Ecto neural progenitor cell (in vitro differentiated cells): ENCODE data around the gene HSD3B1.

Experiments used
- DNase-seq: peaks from one replicate; pipeline ENCODE4 v3.0.0-alpha.2; 2018; ENCODE audit warnings: low spot score

The HSD3B1 gene

GRCh38 chr1:119506941-119507340 is at the start of gene HSD3B1:
Gene HSD3B1, plus strand, starts transcription at chr1:119507210. Its CDS starts 267 bp downstream, at chr1:119507477.
- DNase-seq, result no peak

GRCh38 chr1:119462964-119463363 is 44.0 kb upstream of the HSD3B1 start:
- DNase-seq, result no peak

DNA sequence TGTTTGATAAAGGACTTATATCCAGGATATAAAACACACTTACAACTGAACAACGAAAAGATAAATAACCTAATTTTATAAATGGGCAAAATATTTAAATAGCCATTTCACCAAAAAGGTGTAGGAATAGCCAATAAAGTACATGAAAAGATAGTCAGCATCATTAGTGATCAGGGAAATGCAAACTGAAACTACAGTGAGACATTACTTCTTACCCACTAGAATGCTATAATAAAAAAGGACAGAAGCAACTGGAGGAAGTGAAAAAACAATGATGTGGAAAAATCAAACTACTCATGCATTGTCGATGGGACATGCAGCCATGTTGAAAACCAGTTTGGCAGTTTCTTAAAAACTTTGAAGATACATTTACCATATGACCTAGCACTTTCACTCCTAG is 43.4 kb upstream of the HSD3B1 start:
- DNase-seq, result no peak

- DNase-seq, result no peak
Observed at GRCh38 chr1:119466445-119466844, 40.6 kb upstream of the HSD3B1 start.

- no peak for DNase-seq
Observed at GRCh38 chr1:119467219-119467618, 39.8 kb upstream of the HSD3B1 start.

GRCh38 chr1:119467857-119468668 is 38.9 kb upstream of the HSD3B1 start:
- no peak for DNase-seq

GRCh38 chr1:119469741-119470140 is 37.3 kb upstream of the HSD3B1 start:
- DNase-seq, result no peak

DNA sequence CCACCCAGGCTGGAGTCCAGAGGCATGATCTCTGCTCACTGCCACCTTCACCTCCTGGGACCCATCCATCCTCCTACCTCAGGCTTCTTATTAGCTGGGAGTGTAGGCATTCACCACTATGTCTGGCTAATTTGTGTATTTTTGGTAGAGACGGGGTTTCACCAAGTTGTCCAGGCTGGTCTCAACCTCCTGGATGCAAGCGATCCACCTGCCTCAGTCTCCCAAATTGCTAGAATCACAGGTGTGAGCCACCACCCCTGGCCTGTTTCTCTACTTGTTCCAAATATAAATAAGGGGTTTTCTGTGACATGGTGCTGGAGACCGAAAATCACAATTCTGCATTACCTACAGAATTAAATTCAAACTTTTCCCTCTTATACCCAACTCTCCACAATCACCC is 36.6 kb upstream of the HSD3B1 start:
- DNase-seq, result no peak

DNA sequence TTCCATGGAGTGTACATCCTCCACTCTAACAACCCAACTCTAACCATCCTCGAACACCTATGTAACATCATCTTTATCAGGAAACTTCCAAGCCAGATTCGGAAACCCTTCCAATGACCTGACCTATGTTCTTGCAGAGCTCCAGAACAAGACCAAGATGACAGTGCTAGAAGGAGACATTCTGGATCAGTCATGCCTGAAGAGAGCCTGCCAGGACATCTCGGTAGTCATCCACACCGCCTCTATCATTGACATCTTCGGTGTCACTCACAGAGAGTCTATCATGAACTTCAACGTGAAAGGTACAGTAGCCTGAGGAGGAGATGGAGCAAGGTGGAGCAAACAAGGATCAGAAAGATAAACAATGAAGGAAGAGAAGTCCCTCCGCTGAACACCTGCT is 36.1 kb upstream of the HSD3B1 start:
- DNase-seq, result no peak

GRCh38 chr1:119471566-119471965 is 35.4 kb upstream of the HSD3B1 start:
- no peak for DNase-seq

GRCh38 chr1:119472080-119472818 is 34.8 kb upstream of the HSD3B1 start:
- no peak for DNase-seq

- DNase-seq, result no peak
Observed at GRCh38 chr1:119472819-119473175, 34.2 kb upstream of the HSD3B1 start.

- peak; percentile 72 for DNase-seq
Observed at GRCh38 chr1:119475866-119476439, 31.1 kb upstream of the HSD3B1 start.

GRCh38 chr1:119477710-119478109 is 29.3 kb upstream of the HSD3B1 start:
- DNase-seq, result no peak

- no peak for DNase-seq
Observed at GRCh38 chr1:119480175-119480574, 26.8 kb upstream of the HSD3B1 start.

DNA sequence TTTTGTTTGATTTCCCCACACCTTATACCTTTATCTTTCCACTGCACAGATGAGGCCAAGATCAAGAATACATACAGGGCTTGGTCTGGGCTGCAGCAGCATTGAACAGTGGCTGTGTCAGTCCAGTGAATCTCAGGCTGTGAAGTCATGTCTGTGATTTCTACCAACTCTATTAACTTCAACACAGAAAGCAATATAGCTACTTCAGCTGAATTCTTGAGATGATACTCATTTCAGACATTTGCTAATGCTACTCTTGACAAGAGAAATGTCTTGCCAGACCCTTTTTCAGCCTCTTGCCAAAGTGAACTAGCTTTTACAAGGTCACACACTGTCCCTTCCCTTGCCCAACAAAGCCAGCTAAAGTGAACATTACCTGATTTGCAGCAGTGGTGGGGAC is 25.1 kb upstream of the HSD3B1 start:
- no peak for DNase-seq

DNA sequence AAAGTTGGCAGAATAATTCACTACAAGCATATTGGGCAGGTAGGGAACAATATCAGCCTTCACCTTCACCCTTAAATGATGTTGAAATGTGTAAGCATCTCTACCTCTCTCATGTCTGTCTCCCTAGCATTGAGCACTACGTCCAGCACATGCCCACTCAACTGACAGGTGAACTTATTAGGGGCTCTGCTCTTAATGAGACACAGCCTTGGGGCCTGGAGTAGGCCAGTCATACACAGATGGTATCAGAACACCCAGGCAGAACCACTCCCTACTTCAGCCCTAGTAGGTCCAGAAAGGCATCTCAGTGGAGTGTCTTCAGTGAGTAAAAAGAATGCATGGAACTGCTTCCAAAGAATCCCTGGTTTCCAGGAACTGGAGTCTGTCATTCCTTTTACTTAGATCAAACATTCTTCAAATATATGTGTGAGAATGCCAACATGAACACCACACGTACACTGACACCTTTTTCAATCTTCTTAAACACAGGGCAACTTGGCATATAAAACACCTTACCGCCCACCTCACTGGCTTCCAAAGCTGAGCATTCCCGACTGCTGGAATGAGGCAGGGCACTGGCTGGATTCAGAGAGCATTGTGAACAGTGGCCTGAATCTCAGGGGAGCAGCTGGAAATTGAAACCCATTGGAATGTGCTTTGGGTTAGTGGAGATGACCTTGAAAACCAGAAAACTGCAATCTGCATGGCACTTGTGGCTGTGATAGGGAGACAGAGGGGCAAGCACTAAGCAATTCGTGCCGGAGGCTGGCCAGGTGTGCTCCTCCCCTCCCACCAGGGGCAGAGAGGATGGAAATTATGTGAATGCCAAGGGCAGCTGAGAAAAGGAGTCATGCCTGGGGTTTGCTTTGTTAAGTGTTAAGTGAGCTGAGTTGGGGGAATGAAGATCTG is 24.2 kb upstream of the HSD3B1 start:
- no peak for DNase-seq

- no peak for DNase-seq
Observed at GRCh38 chr1:119483441-119484200, 23.4 kb upstream of the HSD3B1 start.

DNA sequence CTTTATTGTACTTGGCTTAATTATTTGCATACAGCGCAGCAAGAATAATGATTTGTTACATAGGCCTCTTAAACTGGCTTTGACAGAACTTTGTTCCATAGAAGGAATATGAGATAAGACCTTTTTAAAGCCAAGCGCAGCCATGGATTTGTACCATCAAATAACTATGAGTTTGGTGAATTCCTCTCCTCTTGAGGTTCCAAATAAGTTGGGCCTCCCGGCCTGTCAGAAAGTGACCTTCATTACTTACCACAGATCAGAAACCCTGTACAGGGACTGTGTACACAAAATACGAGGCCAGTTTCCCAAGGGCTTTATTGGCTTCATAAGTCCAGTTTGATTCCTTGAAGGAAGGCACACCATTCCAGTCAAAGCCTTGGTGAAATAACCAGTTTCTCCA is 21.8 kb upstream of the HSD3B1 start:
- no peak for DNase-seq

GRCh38 chr1:119488216-119488615 is 18.8 kb upstream of the HSD3B1 start:
- no peak for DNase-seq

GRCh38 chr1:119489201-119489600 is 17.8 kb upstream of the HSD3B1 start:
- DNase-seq, result no peak
